GM21717 (cell line): Measurements from ENCODE around the gene PIK3C2B.
A peak's percentile ranks its signal among the peaks of the same experiment; 100 is the strongest.

Source experiments
- ATAC-seq: cut with Tn5 transposase; IDR thresholded peaks from one replicate; pipeline ENCODE4 v1.9.1; 2021; ENCODE audit warnings: mild to moderate bottlenecking, moderate library complexity; ENCODE audit not compliant: unreplicated experiment

The PIK3C2B gene

GRCh38 chr1:204463125-204464060 is 31.2 kb downstream of the PIK3C2B start:
- ATAC-seq, result no peak

- no peak for ATAC-seq
Measured at GRCh38 chr1:204462229-204462561, 32.4 kb downstream of the PIK3C2B start.

DNA sequence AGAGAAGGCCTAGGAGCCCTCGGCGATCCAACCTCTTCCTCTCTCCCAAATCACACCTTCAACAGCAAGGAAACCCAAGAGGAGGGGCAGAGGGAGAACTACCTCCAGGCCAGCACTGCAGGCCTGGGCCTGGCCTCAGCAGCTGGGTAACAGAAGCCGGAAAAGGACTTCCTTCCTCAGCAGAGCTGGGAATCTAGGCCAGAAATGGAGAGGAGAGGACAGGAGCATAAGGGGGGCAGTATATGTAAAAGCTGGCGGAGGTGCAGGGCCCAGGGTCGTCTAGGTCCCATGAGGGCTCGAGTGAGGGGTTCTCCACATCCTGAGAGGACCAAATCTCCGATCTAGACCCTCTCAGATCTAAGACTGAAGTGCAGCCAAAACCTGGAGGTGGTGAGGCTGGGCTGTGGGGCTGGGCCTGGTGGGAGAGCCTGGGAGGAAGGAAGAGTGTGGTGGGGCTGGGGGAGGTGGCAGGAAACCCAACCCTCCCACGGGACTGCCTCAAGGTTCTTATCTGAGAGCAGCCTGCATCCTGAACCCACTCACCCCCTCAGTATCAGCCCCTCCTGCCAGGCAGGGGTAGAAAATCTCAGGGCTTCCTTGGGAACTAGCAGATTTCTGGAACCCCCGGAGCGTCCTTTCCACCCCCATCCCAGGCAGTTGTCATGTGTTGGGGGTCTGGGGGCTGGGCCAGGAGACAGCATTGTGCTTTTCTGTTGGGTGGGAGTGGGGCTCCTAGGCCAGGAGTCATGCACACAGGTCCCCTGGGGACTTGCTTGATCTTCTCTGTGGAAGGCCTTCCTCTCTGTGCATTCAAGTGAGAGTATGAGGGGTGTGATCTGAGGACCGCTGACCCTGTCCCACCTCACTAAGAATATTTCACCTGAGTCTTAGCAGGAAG is 33.0 kb downstream of the PIK3C2B start:
- no peak for ATAC-seq

- ATAC-seq, result no peak
Measured at GRCh38 chr1:204460346-204460745, 34.3 kb downstream of the PIK3C2B start.

- ATAC-seq, result no peak
Measured at GRCh38 chr1:204459706-204460105, 34.9 kb downstream of the PIK3C2B start.

- no peak for ATAC-seq
Measured at GRCh38 chr1:204457666-204458065, 36.9 kb downstream of the PIK3C2B start.

- ATAC-seq, result no peak
Measured at GRCh38 chr1:204456826-204457442, 37.7 kb downstream of the PIK3C2B start.

GRCh38 chr1:204455831-204456145 is 38.8 kb downstream of the PIK3C2B start:
- ATAC-seq, result no peak

DNA sequence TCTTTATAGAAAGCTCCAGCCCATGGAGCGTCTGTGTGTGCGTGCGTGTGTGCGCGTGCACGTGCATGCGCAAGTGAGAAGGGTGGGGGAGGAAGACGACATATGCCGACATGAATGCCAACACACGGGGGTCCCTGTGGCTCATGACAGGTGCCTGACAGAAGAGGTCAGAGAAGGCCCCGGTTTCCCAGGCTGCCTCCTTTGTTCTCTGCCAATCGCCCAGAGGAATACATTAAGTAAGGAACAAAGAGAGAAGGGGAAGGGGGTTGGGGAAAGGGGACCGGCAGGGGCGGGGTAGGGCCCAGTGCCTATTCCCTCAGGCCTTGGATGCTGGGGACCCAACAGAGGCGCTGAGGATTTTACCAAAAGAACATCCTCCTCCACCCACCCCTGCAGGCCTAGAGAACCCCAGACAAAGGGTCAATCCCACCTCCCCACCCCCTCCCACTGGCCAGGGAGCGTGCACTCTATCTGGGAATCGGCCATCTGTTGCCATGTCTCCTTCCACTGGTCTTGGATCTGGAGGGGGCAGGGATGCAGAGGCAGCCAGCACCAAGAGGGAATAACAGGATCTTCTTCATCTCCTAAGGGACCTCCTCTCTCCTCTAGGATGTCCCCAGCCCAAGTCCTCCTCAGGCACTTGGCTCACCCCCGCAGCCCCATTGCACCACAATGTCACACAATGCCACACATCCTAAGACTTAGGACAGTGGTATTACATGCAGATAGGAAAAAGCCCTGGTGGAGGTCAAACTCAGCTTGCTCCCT is 39.4 kb downstream of the PIK3C2B start:
- ATAC-seq, result no peak

- no peak for ATAC-seq
Measured at GRCh38 chr1:204454476-204454875, 40.1 kb downstream of the PIK3C2B start.

- peak; percentile 80 for ATAC-seq
Measured at GRCh38 chr1:204453141-204453772, 41.3 kb downstream of the PIK3C2B start.

DNA sequence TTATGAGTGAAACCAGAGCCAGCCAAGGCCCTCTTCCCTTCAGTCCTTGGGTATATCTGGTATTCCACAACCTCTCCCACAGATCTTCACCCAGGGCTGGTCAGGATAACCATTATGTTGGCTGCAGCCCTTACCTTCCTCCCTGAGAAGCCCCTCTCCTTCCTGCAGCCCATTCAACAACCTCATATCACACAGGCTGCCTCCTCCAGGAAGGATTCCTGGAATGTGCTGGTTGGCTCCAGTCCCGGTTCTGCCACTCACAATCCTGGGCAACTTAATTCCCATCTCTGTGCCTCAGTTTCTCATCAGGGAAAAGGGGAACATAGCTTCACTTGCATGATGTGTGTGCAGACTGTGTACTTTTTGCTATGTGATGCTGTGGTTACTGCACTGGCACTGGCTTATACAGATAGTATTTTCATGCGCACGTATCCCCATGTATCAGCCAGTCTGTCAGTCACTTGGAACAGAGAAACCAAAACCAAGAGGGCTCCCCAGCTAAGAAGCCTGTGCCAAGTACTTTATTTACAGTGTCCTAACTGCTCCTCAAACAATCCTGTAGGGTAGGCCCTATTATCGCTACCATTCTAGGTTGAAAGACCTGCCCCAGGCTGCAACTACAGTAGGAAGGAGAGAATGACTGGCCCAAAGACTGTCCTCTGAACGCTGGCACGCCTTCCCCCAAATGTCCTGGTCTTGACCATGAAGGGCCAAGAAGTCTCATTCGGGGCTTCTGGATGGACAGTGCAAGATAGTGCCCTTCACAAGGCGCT is 43.1 kb downstream of the PIK3C2B start:
- ATAC-seq, result no peak

DNA sequence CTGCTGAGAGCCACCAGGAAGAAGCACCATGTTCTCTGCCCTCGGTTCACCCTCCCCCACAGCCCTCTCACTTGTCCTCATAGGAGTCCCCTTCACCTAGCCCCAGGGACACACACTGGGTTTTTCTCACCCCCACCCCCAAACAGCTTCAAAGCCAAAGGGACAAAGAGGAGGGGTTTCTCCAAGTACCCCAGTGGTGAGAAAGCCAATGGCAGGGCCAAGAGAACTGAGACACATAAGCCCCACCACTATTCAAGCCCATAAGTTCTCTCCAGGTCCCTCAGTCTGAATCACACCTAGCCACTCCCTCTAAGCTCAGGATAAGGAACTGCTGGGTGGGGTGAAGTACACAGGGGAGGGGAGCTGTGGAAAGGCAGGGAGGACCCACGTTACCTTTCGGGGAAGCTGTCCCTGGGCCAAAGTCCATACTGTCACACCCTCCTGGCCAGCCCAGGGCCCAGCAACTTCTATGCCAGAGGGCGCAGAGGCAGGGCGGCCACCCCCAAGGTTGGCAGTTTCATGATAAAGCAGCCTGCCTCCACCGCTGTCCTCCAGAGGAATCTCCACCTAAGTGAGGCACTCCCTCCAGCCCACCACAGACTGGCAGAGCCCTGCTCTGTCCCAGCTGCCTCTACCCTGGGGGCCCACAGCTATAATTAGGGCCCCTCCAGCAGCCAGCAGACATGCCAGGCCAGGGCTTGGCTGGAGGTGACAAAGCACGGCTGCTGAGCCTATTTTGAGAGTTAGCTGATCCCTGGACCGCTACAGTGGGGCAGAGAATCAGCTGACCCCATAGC is 43.9 kb downstream of the PIK3C2B start:
- ATAC-seq, result no peak

DNA sequence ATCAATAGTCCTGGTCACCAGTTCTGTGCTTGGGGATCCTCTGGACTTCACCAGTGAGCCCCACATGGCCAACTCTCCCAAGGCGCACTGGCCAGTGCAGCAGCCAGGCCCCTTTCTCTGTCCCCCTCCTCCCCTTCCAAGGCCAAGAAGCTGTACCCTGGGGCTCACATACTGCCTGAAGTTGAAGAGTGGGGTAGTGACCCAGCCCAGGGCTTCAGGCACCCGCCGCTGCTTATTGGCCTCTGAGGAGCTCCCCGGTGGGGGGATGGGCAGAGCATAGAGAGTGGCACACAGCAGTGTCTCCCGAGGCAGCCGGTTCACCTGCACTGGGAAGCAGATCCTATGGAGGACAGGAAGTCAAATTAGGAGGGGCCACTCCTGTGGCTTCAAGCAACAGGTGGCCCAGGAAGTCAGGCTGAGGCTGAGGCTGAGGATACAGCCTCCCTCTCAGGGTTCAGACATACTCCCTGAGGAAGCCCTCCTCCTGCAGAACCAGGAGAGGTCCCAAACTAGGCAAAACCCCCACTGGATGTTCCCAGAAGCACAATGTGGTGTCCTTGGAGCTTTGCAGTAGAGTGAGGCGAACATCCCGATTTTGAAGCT is 44.8 kb downstream of the PIK3C2B start:
- ATAC-seq, result no peak

- ATAC-seq, result no peak
Measured at GRCh38 chr1:204448991-204449677, 45.5 kb downstream of the PIK3C2B start.

GRCh38 chr1:204448344-204448964 is 46.2 kb downstream of the PIK3C2B start:
- no peak for ATAC-seq

GRCh38 chr1:204447736-204448135 is 46.9 kb downstream of the PIK3C2B start:
- ATAC-seq, result no peak
